Stimulated activated CD8-positive, alpha-beta memory T cell treated with anti-CD3 and anti-CD28 coated beads, Interleukin-4, amount 100 ng/mL, for 4 hours (primary cell): ENCODE results near the gene ERC1.
"Not testable (repeated sequence)": the region's sequence is repeated elsewhere in the genome, so short reads cannot be mapped to it uniquely, and the experiment has no call there.

Experiments
- DNase-seq, 2 donors: peaks; one replicate each; pipeline ENCODE4 v3.0.0-alpha.2; 2020; ENCODE audit warnings: low read depth in 2 of 2, low spot score in 1 of 2

The ERC1 gene

DNA sequence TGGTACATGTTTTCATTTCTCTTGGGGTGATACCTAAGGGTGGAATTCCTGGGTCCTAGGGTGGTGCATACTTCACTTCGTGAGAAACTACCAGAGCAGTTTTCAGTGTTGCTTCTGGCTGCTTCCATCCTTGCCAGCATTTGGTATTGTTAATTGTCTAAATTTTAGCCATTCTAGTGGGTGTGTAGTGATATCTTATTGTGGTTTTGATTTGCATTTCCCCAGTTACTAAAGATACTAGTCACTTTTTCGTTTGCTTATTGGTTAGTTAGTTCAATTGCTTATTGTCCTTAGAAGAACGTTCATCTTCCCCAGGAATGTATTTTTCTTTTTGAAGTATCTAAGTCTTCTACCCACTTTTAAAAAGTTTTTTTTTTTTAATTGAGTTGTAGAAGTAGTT is 80.2 kb downstream of the ERC1 start:
- DNase-seq = no peak

DNA sequence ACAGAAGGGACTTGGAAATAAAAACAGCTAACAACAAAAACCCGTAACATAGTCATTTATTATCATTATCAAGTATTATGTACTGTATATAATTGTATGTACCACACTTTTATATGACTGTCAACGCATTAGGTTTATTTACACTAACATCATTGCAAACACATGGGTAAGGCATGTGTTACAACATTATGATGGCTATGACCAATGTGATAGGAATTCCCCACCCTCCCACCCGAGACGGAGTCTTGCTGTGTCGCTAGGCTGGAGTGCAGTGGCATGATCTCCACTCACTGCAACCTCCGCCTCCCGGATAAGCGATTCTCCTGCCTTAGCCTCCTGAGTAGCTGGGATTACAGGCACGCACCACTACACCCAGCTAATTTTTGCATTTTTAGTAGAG is 82.6 kb downstream of the ERC1 start:
- DNase-seq = no peak

DNA sequence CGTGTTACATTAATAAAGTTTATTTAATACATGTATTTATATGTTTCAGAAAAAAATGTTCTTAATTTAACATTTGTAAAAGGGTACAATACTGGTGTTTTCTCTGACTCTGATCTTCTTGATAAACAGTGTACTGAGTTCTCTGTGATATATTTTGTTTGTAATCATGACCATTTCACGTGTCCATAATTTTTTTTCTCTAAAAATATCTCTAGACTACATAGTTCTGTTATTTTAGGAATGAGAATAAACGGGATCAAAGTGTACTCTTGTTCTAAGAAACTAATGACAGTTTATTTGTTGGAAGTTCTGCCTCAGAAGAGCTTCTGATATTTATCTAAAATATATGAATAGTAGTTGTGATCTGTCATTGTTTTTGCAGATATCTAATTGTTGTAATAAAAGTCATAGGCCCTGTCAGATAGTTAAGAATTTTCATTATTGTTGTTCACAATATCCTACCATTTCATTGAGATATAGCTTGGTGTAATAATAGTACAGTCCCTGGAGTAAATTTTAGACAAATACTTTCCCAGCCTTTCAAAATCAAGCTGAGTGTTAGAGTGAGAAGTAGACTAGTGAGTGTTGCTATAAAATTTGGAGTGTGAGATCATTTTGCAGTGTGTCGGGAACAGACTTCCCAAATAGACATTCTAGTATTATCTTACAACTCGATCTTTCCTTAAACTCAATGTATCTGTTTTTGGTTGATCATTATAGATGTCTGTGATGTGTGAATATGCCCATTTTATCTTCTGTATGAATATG is 86.2 kb downstream of the ERC1 start:
- no peak for DNase-seq

- DNase-seq = no peak
Measured at GRCh38 chr12:1078002-1078401, 87.0 kb downstream of the ERC1 start.

DNA sequence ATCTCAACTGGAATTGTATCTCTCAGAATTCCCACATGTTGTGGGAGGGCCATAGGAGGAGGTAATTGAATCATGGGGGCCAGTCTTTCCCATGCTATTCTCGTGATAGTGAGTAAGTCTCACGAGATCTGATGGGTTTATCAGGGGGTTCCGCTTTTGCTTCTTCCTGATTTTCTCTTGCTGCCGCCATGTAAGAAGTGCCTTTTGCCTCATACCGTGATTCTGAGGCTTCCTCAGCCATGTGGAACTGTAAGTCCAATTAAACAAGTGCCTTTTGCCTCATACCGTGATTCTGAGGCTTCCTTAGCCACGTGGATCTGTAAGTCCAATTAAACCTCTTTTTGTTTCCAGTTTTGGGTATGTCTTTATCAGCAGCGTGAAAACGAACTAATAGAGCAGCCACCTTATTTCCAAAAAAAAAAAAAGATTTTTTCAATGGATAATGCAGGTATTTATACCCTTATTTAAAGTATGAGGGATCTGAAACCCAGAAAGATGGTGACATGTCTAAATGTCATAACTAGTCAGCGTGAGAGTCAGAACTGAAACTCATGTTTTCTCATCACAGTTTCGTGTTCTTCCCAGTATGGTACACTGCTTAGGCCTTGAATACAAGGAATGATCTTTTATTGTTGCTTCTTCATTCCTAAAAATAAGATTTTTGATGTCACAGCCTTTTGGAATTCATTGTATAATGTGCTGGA is 89.6 kb downstream of the ERC1 start:
- no peak for DNase-seq

- no peak for DNase-seq
Measured at GRCh38 chr12:1083151-1083888, 92.3 kb downstream of the ERC1 start.

DNA sequence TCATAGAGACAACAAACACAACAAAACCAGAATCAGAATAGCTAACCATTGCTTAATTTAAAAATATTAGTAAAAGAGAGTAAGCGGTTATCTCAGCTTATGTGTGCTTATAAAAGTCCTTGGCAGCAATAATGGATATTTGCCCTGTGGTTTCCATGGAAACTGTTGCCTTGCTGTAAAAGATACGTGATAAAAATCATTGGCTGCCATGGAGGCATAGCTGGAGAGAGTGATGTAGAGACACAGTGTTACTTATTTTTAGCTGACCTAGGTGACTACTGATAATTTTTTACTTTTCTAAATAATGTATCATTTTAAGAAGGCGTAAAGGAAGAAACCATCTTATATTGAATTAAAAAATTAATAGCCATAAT is 92.9 kb downstream of the ERC1 start:
- no peak for DNase-seq

DNA sequence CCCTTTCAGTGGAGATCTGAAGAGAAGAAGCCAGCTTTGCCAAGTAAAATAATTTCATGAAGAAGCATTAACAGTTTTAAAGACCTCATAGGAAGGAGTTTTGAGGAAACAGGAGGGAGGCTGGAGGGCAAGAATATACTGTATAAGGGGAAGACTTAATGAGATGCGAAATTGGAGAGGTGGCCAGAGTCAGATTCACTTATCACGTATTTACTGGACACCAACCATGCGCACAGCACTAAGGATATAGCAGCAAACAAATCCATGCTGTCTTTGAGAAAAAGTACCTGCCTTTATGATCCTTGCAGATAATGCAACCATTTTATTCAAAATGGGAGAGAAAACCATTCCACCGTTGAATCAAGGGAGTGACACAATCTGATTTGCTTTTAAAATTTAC is 100.3 kb downstream of the ERC1 start:
- no peak for DNase-seq

- DNase-seq = peak in 1 of 2 donors; percentile 3
Measured at GRCh38 chr12:1093166-1093751, 102.2 kb downstream of the ERC1 start.

GRCh38 chr12:1094714-1095113 is 103.7 kb downstream of the ERC1 start:
- DNase-seq = no peak

- DNase-seq = no peak
Measured at GRCh38 chr12:1099158-1099557, 108.1 kb downstream of the ERC1 start.

- DNase-seq = not testable (repeated sequence)
Measured at GRCh38 chr12:1099618-1100017, 108.6 kb downstream of the ERC1 start.

GRCh38 chr12:1102115-1102514 is 111.1 kb downstream of the ERC1 start:
- DNase-seq = no peak

GRCh38 chr12:1102791-1103450 is 111.9 kb downstream of the ERC1 start:
- no peak for DNase-seq

DNA sequence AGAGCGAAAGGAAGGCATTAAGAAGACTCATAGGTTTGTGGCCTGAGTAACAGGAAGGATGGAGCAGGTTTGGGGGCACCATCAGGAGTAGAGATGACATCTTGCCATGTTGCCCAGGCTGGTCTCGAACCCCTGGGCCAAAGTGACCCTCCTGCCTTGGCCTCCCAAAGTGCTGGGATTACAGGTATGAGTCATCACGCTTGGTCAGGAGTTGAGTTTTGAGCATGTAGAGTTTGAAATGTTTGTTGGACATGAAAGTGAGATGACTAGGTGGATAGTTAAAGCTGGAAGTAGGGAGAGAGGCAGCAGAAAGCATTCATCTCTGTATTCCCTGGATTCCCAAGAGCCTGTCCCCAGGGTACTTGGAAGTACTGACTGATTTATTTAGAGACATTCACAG is 112.6 kb downstream of the ERC1 start:
- DNase-seq = no peak

GRCh38 chr12:1104088-1104800 is 113.2 kb downstream of the ERC1 start:
- DNase-seq = no peak

DNA sequence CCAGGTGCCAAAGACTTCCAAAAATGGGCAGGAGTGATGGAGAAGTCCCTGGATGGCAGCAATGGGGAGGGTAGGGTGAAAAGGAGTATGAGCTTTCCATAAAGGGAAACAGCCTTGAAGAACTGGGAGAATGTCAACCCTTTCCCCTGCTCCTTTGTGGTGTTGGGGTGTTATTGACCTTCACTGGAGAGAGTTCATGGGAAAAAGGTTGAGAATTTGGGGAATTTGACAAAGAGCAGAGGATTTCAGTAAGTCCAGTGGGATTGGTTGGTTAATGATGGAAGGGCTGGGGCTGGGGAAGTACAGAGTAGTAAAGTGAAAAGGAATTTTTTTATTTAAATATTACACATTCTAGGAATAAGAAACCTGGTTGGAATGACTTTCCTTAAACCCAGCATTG is 116.6 kb downstream of the ERC1 start:
- no peak for DNase-seq

GRCh38 chr12:1108276-1108675 is 117.3 kb downstream of the ERC1 start:
- DNase-seq = no peak

- DNase-seq = no peak
Measured at GRCh38 chr12:1115484-1116231, 124.6 kb downstream of the ERC1 start.

DNA sequence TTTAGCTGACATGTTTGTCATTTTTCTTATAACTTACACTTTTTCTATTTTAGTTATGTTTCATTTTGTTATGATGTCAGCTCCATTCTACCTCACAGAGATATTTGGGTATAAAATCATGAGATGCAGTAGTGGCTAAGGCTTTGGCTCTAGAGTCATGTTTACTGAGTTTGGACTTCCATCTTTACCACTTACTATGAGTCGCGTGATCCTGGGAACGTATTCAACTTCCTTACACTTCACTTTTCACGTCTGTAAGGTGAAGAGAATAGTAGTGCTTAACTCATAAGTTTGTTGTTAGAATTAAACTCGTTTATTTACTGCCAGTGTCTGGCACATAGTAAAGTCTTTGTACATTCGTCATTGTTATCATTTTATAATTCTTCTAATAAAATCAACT is 126.3 kb downstream of the ERC1 start:
- no peak for DNase-seq
